Stomach (tissue), 4 donors: Measurements from ENCODE around the gene SYNPO.

Source experiments
- CTCF ChIP-seq, 7 experiments: fragments of 450-650 bp in 4 of 7; fragments of 200-600 bp in 3 of 7; sonication (generic) in 3 of 7; IDR thresholded peaks; one replicate each; pipeline ENCODE4 v1.5.1; 2016 to 2019; ENCODE audit warnings: antibody characterized with exemption in 7 of 7, control low read depth in 2 of 7, mild to moderate bottlenecking in 1 of 7
- EP300 ChIP-seq: sonication (generic); formaldehyde crosslinking; IDR thresholded peaks from one replicate; pipeline ENCODE4 v1.6.1; 2017; ENCODE audit warnings: antibody characterized with exemption
- POLR2A ChIP-seq, 4 donors: fragments of 450-650 bp; IDR thresholded peaks; one replicate each; pipeline ENCODE4 v1.6.1; 2016; ENCODE audit warnings: antibody characterized with exemption in 4 of 4, control low read depth in 2 of 4, mild to moderate bottlenecking in 1 of 4, moderate library complexity in 1 of 4
- POLR2AphosphoS5 ChIP-seq, 3 donors: sonication (generic); formaldehyde crosslinking; IDR thresholded peaks; one replicate each; pipeline ENCODE4 v1.6.1; 2016; ENCODE audit warnings: antibody characterized with exemption in 3 of 3

- TF ChIP-seq CTCF (IDR thresholded peaks at IDR 0.05) (no peak), POLR2A (IDR thresholded peaks at IDR 0.05) (no peak), POLR2AphosphoS5 (IDR thresholded peaks at IDR 0.05) (no peak), EP300 (no peak)
Observed at GRCh38 chr5:150689120-150689519, 48.7 kb downstream of the SYNPO start.
